Loucy (cell line): ENCODE data around the gene CDCA3.
A peak's percentile ranks its signal among the peaks of the same experiment; 100 is the strongest.

Source experiments
- EZH2phosphoT487 ChIP-seq: fragments of 200-600 bp; IDR thresholded peaks from 2 replicates; pipeline ENCODE4 v1.6.1; 2018; ENCODE audit warnings: antibody characterized with exemption, mild to moderate bottlenecking, moderate library complexity, borderline replicate concordance
- TF ChIP-seq, protein P1 (sequence below): fragments of 200-600 bp; sonication (generic); conservative IDR thresholded peaks from 2 replicates; pipeline ENCODE4 v1.5.1; 2014; ENCODE audit warnings: mild to moderate bottlenecking, antibody characterized with exemption, low read length

DNA sequence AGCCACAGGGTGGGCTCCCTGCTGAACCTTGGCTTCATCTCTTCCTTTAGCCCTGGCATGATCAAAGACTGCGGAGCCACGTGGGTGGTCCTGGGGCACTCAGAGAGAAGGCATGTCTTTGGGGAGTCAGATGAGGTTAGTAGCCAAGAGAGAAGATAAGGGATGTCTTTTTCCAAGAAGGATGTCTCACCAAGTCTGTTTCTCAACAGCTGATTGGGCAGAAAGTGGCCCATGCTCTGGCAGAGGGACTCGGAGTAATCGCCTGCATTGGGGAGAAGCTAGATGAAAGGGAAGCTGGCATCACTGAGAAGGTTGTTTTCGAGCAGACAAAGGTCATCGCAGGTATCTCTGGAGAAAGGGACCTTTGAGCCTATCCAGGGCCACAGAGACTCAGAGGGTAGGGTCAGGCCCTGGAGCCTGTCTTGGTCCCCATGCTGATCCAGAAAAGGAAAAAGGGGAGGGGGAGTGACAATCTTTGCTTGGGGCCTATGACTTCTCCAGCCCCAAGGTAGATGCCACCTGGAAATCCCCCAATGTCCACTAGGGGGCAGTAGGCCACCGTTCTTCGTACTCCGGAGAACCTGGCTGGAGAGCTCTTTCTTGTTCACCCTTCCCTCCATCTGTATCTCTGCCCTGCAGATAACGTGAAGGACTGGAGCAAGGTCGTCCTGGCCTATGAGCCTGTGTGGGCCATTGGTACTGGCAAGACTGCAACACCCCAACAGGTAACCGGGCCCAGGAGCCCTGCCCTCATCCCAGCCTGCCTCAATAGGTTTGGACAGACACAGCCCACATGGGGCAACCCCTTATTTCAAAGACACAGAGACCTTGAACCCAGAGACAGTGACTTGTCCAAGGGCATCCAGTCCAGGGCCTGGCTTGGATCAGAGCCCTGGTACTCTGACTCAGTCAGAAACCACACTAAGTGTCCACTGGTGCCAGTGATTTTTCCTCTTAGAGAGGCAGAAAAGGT is 18.2 kb upstream of the CDCA3 start:
- TF ChIP-seq, protein P1, sequence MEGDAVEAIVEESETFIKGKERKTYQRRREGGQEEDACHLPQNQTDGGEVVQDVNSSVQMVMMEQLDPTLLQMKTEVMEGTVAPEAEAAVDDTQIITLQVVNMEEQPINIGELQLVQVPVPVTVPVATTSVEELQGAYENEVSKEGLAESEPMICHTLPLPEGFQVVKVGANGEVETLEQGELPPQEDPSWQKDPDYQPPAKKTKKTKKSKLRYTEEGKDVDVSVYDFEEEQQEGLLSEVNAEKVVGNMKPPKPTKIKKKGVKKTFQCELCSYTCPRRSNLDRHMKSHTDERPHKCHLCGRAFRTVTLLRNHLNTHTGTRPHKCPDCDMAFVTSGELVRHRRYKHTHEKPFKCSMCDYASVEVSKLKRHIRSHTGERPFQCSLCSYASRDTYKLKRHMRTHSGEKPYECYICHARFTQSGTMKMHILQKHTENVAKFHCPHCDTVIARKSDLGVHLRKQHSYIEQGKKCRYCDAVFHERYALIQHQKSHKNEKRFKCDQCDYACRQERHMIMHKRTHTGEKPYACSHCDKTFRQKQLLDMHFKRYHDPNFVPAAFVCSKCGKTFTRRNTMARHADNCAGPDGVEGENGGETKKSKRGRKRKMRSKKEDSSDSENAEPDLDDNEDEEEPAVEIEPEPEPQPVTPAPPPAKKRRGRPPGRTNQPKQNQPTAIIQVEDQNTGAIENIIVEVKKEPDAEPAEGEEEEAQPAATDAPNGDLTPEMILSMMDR: peak; percentile 80
- no peak for TF ChIP-seq EZH2phosphoT487
